Pancreas (tissue), 10 donors: ENCODE results near the gene CPXM2. TPM values are rescaled to one million over a fixed set of nuclear protein-coding genes. Genes with fewer than 3 reads are reported as not detected.

Source experiments
- ATAC-seq, 4 donors: fragments of 200-7000 bp; cut with Tn5 transposase; one replicate each; pipeline versions ENCODE4 v1.8.0 to v1.9.1; 2020; ENCODE audit warnings: mild to moderate bottlenecking in 4 of 4, moderate library complexity in 4 of 4
- DNase-seq, 6 donors: peaks; one replicate each; pipeline ENCODE4 v3.0.0-alpha.2; 2020
- FAIRE-seq: peaks from 2 replicates; lab custom pipeline; 2012; peaks lifted over from hg19 to GRCh38; lab: Jason Lieb, UNC
- H3K27ac ChIP-seq, 4 donors: fragments of 200-600 bp; sonication (generic); 1 replicate in 3 of 4; 2 replicates in 1 of 4; pipeline versions ENCODE4 v1.5.0 to v1.8.0; 2020
- H3K27me3 ChIP-seq, 4 donors: fragments of 200-600 bp; one replicate each; pipeline ENCODE4 v1.8.0; 2021
- H3K36me3 ChIP-seq, 3 donors: fragments of 200-600 bp; sonication (generic) in 1 of 3; one replicate each; pipeline versions ENCODE4 v1.5.0 to v1.8.0; 2020 to 2021
- H3K4me1 ChIP-seq, 3 donors: fragments of 200-600 bp; one replicate each; pipeline ENCODE4 v1.8.0; 2021
- H3K4me3 ChIP-seq, 4 donors: fragments of 200-600 bp; sonication (generic) in 2 of 4; one replicate each; pipeline versions ENCODE4 v1.5.0 to v1.8.0; 2020 to 2021
- H3K9me3 ChIP-seq, 4 donors: fragments of 200-600 bp; one replicate each; pipeline ENCODE4 v1.8.0; 2021
- WGBS, 2 donors: extraction: QIAGEN DNeasy Blood & Tissue Kit; methylation state at CpG; one replicate each; pipeline ENCODE4 v1.1.7; 2013; 5-methylcytosine and 5-hydroxymethylcytosine counted together
- intact Hi-C, 3 donors: fragments of 100-400 bp; cut with DNase I; formaldehyde crosslinking; loops; one replicate each; pipeline versions ENCODE4 v1.11.1 to v1.14.2; 2022
- polyA plus RNA-seq, 2 donors: library from polyadenylated mRNA; stranded (reverse); fragments of 200-250 nt; gene quantifications; one replicate each; pipeline ENCODE4 v1.2.3, GENCODE V29; 2013
- total RNA-seq, 6 donors: library from RNA; stranded (reverse); fragmentation: NEBNext Ultra II Directional in 4 of 6; extraction: Animal tissue kit (Norgen Biotek cat#: 25700) in 4 of 6; gene quantifications; one replicate each; pipeline versions ENCODE4 v1.2.1 to v1.2.4, GENCODE V29; 2021 to 2023
- TF ChIP-seq, protein P1 (sequence below), 4 donors: fragments of 200-600 bp; sonication (generic) in 3 of 4; IDR thresholded peaks; one replicate each; pipeline versions ENCODE4 v1.5.0 to v1.8.0; 2021; ENCODE audit warnings: antibody characterized with exemption in 4 of 4
- donor health status: healthy with polysubstance abuse.
- donor health status: DM: no; HTN: no; CAD: no; lungs with moderate emphysema.
- donor health status: DM: no; HTN: no; CAD: no.
- donor health status: control.
- donor health status: control.
- donor health status: Bipolar disorder and iron deficiency.
- donor health status: DM: yes; HTN: yes; CAD: no.
- donor health status: DM: no; HTN: no; CAD: no.
- donor health status: DM: no; HTN: no; CAD: no.
- donor health status: DM: yes; HTN: yes; CAD: no.

CPXM2 gene
- total and polyA plus RNA-seq, 8 donors: 0.46 to 3.9 (median 1.2) TPM

DNA sequence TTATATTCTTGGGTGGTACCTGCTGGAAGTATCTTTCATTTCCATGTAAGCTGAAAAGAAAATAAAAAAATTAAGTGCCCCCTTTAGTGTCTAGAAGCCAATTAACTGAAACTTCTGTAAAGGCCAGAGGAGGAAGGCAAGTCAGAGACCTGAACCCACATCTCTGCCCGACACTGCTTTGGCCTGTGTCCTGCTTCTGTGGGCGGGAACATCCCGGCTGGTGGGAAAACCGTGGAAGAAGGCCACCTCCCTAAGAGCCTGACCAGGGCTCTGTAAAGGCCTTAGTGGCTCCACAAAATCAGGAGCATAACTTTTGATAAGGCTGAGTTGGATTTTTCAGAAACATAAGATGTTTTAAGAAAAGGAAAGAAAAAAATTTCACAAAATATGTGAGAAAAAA is 9.4 kb downstream of the CPXM2 start:
- Histone ChIP-seq H3K36me3 (no peaks in the 10 kb centered on the region), H3K4me1 (no peaks in the 10 kb centered on the region), H3K27ac (no peak overlapping the region), H3K27me3 (no peaks in the 10 kb centered on the region), H3K4me3 (no peak overlapping the region), H3K9me3 (no peaks in the 10 kb centered on the region)
- intact Hi-C loops: no loop called here
- TF ChIP-seq, protein P1, sequence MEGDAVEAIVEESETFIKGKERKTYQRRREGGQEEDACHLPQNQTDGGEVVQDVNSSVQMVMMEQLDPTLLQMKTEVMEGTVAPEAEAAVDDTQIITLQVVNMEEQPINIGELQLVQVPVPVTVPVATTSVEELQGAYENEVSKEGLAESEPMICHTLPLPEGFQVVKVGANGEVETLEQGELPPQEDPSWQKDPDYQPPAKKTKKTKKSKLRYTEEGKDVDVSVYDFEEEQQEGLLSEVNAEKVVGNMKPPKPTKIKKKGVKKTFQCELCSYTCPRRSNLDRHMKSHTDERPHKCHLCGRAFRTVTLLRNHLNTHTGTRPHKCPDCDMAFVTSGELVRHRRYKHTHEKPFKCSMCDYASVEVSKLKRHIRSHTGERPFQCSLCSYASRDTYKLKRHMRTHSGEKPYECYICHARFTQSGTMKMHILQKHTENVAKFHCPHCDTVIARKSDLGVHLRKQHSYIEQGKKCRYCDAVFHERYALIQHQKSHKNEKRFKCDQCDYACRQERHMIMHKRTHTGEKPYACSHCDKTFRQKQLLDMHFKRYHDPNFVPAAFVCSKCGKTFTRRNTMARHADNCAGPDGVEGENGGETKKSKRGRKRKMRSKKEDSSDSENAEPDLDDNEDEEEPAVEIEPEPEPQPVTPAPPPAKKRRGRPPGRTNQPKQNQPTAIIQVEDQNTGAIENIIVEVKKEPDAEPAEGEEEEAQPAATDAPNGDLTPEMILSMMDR (IDR thresholded peaks at IDR 0.05): no peak
- no peak for FAIRE-seq
- DNase-seq: no peak
- ATAC-seq: no peak
- 64 to 80% methylated on average over 4 of the region's 4 CpGs for WGBS, 2 donors

DNA sequence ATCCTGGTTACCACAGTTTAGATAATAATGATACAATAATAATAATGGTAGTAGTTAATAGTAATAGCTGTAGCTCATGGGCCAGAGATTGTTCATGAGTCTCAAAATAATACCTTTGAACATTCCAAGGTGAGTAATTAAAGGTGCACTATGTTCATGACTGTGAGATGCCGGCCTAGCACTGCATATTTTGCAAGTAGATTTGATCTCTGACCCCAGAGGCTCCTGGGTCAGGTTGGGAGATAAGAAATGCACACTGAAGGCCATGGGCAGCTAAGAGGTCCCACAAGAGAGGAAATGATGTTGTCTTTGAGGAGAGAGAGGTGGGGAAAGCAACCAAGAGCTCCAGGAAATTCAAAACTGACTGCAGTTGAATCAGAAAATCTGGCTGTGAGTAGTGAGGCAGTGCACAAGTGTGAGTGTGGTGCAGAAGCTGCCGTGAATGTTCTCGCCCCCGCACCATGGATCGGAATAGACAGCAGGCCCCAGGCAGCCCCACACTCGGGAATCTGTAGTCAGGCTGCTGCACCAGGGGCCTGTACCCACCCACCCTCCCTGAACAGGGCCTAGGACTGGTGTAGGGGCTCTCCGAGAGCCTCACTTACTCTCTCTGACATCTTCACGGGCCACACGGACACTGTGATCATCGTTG is 11.9 kb downstream of the CPXM2 start:
- H3K9me3 ChIP-seq: no peaks in the 10 kb centered on the region
- intact Hi-C loops: no loop called here
- H3K27me3 ChIP-seq: no peaks in the 10 kb centered on the region
- no peak overlapping the region for H3K27ac ChIP-seq
- ATAC-seq: no peak
- H3K4me3 ChIP-seq: no peak overlapping the region
- 84 to 85% methylated on average over 10 of the region's 10 CpGs for WGBS, 2 donors
- DNase-seq: no peak
- H3K4me1 ChIP-seq: no peaks in the 10 kb centered on the region
- TF ChIP-seq, protein P1 (IDR thresholded peaks at IDR 0.05): no peak
- H3K36me3 ChIP-seq: no peaks in the 10 kb centered on the region
- no peak for FAIRE-seq

DNA sequence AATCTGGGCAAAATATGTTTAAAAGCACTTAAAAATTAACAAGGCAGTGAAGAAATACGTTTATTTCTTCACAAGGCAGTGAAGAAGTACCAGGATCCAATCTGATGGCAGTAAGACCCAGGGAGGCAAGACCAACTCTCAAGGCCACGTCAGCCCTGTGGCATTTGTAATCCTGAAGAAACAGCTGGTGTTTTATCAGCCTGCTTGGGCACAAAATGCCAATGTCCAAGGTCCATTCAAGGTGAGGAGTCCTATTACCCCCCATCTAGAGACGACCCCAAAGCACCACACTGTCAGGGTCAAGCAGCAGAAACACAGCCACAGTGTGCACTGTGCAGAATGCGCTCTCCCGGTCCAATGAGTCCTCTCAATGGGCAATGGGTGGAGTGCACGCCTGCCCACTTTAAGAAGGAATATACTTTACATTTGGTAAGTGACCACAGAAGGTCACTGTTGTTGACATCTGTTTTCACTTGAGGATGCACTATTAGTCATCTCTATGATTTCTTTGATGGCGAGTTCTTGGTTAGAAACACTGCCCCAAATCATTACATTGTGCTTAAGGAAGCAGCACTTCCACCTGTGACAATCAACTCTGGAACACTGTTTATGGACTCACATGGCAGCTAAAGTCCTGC is 12.8 kb downstream of the CPXM2 start:
- intact Hi-C loops: no loop called here
- 61 to 63% methylated on average over 7 of the region's 7 CpGs for WGBS, 2 donors
- Histone ChIP-seq H3K4me3 (no peak overlapping the region), H3K9me3 (no peaks in the 10 kb centered on the region), H3K36me3 (no peaks in the 10 kb centered on the region), H3K27me3 (no peaks in the 10 kb centered on the region), H3K27ac (no peak overlapping the region), H3K4me1 (no peaks in the 10 kb centered on the region)
- no peak for DNase-seq
- FAIRE-seq: no peak
- TF ChIP-seq, protein P1 (IDR thresholded peaks at IDR 0.05): no peak
- ATAC-seq: no peak

DNA sequence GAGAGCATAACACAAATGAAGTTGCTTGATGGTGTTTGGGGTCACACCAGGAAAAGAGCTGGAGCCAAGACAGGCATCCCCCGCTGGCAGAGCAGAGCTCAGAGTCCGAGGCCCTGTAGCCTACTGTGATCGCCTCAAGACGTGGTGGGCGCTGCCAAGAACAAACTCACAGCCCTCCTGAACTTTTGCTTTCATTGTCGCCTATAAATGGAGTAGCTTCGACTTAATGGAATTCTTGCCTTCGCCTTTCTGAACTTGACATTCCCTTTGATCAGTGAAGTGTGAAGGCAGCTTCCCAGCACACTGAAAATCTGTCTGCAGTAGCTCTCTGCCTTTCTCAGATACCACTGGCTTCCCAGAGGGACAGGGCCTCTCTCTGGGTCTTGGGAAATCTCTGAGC is 21.3 kb downstream of the CPXM2 start:
- ATAC-seq: no peak
- no peaks in the 10 kb centered on the region for H3K36me3 ChIP-seq
- TF ChIP-seq, protein P1 (IDR thresholded peaks at IDR 0.05): no peak
- no peaks in the 10 kb centered on the region for H3K27me3 ChIP-seq
- no peaks in the 10 kb centered on the region for H3K4me1 ChIP-seq
- no peak for FAIRE-seq
- intact Hi-C loops: no loop called here
- H3K9me3 ChIP-seq: no peaks in the 10 kb centered on the region
- H3K4me3 ChIP-seq: no peak overlapping the region
- 54 to 61% methylated on average over 8 of the region's 8 CpGs for WGBS, 2 donors
- no peak for DNase-seq
- H3K27ac ChIP-seq: no peak overlapping the region

DNA sequence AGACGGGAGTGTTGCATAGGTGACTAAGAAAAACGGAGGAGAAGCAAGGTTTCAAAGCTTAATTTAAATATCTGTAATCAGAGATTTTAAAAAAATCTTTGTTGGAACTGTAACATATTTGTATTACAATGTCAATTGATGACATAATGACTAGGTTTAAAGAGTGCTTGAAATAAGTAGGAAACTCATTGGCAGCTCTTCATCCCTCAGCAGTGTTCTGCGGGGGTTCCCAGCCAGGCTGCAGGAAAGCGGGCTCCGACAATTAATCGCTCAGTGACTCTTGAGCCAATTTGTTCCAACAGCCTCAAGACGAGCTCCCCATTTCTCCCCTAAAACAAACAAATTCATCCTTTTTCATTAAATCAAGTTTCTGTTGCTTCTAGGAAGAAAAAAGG is 22.6 kb downstream of the CPXM2 start:
- DNase-seq: no peak
- intact Hi-C loops: no loop called here
- no peak for FAIRE-seq
- WGBS, 2 donors: 60 to 61% methylated on average over 7 of the region's 7 CpGs
- Histone ChIP-seq H3K36me3 (no peaks in the 10 kb centered on the region), H3K27ac (no peak overlapping the region), H3K4me1 (no peaks in the 10 kb centered on the region), H3K9me3 (no peaks in the 10 kb centered on the region), H3K27me3 (no peaks in the 10 kb centered on the region), H3K4me3 (no peak overlapping the region)
- no peak for ATAC-seq
- TF ChIP-seq, protein P1 (IDR thresholded peaks at IDR 0.05): no peak
